Choroid plexus epithelial cell (primary cell): ENCODE data around the gene PTCD3.

Experiments used
- DNase-seq: peaks from one replicate; pipeline ENCODE4 v3.0.0-alpha.2; 2010; ENCODE audit warnings: low read depth
- H3K4me3 ChIP-seq: 2 replicates; pipeline ENCODE4 v1.5.1; 2011; ENCODE audit warnings: low read depth, mild to moderate bottlenecking, control low read depth, low read length, moderate library complexity
- CTCF ChIP-seq: conservative IDR thresholded peaks from 2 replicates; pipeline ENCODE4 v1.5.1; 2011; ENCODE audit warnings: low read depth, mild to moderate bottlenecking, control low read depth, inconsistent platforms, low read length, moderate library complexity

Gene PTCD3

DNA sequence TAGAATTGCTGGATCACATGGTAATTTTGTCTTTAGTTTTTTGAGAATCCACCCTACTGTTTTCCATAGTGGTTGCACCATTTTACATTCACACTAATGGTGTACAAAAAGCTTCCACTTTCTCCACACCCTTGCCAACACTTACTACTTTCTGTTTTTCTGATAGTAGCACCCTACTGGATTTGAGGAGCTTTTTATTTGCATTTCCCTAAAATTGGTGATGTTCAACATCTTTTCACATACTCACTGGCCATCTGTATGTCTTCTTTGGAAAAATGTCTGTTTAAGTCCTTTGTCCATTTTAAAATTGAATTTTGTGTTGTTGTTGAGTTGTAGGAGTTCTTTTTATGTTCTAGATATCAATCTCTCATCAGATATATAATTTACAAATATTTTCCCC, 3.9 kb upstream of the PTCD3 start:
- DNase-seq = no peak
- H3K4me3 ChIP-seq = no peak overlapping the region
- no peak for TF ChIP-seq CTCF

DNA sequence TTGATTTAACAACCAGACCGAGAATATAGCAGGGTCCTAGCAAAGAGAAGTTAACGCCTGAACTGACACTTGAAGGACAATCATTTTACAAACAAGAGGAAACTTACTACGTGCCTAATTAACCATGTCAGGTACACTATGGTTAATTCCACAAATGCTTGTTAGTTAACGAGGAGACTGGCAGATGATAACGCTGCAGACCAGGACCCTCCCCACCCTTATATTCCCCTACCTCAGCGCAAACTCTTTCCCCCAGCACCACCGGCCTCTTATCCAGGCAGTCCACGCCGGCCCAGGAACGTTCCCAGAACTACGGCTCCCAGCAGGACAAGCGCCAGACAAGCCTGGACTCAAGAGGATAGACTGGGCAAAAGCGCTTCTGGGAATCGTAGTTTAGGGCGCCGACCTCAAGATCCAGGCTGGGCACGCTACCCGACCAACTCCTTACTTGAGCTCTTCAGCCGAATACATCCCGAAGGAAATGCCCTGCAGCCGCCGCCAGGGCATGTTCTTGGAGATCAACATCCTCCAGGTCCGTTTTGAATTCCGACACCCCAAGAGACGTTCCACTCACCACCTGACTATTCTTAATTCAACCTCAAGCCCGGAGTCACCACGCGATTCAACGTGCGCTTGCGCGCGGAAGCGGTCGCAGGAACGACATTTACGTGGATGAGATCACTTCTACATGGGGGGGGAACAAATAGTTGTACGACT, 625 bp upstream of the PTCD3 start, which contains the start of gene POLR1A:
Gene POLR1A, minus strand, starts transcription at position 635 of the 717 bp plus-strand sequence. Its CDS starts 110 bp downstream, at position 525.
- H3K4me3 ChIP-seq = peak within 1 kb of the TSS; percentile 94
- DNase-seq = peak; percentile 98
- TF ChIP-seq CTCF = no peak

DNA sequence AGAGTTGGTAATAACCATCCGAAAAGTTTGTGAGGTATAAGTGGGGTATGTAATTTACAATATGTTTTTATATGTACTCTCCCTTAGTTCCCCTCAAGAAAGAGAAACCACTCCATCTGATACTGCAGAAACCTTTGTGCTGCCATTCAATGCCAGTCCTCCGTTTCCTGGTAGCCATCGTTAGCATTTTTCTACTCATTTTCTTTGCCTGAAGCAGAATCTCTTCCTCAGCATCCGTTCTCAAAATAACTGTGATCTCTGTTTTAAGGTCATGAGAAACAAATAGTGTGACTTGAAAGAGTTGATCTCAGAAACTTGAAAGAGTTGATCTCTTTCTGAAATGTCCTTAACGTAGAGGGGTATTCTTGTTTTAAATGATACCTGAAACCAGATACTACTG, 996 bp downstream of the PTCD3 start:
- no peak for DNase-seq
- peak overlapping the region; percentile 94 for H3K4me3 ChIP-seq
- TF ChIP-seq CTCF = no peak

- DNase-seq = no peak
- peak; percentile 3 for TF ChIP-seq CTCF
- no peak overlapping the region for H3K4me3 ChIP-seq
These were observed 12.1 kb downstream of the PTCD3 start for GRCh38 chr2:86118130-86118529.

DNA sequence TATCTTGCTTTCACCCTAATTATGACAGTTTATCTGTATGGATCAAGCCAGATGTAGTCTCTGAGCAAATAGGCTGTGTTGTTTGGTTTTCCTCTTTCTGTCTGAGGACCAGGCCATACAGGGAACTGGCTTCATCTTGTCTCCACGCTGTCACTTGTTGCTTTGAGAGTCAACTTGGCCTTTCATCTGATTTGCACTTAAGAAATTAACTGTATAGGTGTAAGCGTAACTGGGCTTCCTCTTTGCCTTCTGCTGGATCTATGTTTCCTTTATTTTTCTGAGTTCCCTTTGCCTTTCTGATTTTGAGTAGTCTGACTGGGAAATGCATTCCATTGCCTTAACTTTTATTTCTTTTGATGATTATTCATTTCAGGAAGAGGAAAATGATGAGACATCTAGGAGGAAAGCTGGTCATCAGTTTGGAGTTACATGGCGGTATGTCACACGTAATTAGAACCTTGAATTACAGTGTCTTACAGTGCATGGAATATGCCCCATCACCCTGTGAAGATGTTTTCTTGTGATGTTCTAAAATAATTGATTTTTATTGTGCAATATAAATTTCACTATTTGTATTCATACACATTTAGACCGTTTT, 17.4 kb downstream of the PTCD3 start:
- no peak overlapping the region for H3K4me3 ChIP-seq
- no peak for DNase-seq
- no peak for TF ChIP-seq CTCF

DNA sequence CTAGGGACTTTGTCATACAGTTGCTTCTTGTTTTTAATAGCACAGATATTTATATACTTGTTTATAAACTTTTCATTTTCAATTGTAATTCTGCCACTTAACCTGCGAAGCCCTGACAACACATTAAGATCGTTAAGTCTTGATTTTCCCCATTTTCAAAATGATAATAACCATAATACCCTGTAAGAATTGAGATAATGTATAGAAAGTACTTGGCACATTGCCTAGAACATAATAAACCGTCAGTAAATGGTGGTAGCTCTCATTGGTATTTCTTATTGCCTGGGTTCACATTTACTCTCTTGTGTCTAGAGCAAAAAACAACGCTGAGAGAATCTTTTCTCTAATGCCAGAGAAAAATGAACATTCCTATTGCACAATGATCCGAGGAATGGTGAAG, 18.6 kb downstream of the PTCD3 start:
- TF ChIP-seq CTCF = no peak
- H3K4me3 ChIP-seq = no peak overlapping the region
- DNase-seq = no peak

- H3K4me3 ChIP-seq = no peak overlapping the region
- DNase-seq = no peak
- TF ChIP-seq CTCF = no peak
These were observed 28.7 kb downstream of the PTCD3 start for GRCh38 chr2:86134709-86135108.
